GOT3 (cell line): ENCODE data around the gene FAM240A.

Experiments
- DNase-seq: peaks from one replicate; lab custom pipeline; 2025; ENCODE audit warnings: mixed read lengths; lab: John Stamatoyannopoulos, UW

The FAM240A gene

DNA sequence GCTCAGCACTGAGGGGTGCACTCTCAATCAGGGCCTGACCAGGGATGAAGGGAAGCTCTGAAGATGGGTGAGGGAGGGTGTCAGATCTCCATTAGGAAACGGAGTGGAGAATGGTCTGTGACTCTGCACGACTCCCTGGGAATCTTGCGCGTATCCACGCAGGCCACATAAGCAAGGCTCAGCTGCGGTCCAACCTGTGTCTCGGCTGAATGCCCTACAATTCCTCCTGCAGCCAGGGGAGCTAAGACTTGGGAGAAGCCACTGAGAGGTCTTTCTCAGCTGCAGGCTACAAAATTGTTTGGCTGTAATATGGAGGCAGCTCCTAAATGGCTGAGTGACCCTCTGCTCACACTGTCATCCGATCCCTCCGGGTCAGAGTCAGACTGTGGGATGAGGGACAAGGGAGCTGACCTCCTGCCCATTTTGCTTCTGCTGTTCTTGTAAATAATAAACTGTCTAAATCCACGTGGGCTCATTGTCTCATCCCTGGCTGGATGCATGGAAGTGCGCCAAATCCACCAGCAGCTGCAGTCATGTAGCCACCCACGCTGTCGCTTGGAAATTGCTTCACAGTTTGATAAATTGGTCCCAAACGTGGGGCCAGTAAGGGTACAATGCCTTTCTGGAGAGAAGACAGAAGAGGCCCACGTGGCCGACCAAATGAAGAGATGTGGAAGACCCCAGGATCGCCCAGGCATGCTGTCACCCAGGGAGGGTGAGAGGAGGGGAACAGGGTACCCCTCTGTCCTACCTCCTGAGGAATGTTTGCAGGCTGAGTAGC, 50.6 kb downstream of the FAM240A start:
- DNase-seq, result no peak

DNA sequence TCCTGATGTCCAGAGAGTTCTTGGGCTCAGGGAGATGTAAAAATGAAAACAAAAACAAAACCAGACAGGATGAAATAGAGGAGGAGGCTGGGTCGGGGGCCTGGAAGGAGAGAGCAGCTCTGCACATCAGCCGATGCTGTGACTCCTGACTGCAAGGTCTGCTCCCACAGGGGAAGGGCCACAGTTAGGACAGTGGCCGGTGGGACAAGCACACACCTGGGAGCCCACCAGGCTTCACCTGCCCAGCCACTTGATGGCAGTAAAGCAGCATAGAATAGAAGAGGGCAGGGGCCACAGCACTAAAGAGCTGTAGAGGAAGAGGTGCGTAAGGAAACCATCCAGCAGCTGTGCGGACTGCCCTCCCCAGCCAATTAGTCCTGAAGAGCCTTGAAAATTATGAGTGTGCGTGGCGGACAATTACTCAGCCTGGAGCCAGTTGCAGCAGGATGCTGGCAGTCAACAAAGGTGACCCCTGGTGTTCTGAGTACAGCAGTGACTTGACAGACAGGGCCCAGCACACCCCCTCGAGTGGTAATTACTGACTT, 51.3 kb downstream of the FAM240A start:
- no peak for DNase-seq

DNA sequence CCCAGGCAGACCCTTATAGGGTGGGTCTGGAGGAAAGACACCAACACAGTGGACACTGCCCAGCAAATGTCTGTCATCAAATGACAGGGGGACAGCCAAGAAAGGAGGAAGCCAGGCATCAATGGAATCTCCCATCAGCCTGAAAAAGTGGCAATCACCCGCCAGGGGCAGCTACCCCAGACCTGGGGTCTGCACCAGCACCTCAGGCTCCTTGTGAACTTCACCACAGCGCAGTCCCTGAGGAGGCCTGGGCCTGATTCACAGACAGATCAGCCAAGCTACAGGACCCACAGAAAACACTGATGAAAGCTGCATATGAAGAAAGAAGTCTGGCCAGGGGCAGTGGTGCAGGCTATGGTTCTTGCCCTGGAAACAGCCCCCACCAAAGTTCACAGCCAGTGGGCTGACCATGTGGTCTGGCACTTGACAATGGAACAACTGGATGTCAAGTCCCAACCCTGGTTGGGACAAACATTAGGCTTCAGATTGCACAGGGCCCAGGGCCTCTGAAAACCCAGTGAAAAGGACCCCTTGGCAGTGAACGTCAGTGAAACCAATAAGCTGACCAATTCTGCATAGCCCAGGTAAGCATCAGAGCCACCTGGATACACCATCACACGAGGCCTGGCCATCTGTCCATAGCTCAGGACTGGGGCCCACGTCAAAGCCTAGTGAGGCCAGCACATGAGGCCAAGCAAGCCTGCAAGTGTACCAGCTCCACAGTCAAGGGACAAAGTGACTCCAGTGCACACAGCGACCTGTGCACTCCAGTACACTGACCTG, 52.1 kb downstream of the FAM240A start:
- DNase-seq, result no peak

DNA sequence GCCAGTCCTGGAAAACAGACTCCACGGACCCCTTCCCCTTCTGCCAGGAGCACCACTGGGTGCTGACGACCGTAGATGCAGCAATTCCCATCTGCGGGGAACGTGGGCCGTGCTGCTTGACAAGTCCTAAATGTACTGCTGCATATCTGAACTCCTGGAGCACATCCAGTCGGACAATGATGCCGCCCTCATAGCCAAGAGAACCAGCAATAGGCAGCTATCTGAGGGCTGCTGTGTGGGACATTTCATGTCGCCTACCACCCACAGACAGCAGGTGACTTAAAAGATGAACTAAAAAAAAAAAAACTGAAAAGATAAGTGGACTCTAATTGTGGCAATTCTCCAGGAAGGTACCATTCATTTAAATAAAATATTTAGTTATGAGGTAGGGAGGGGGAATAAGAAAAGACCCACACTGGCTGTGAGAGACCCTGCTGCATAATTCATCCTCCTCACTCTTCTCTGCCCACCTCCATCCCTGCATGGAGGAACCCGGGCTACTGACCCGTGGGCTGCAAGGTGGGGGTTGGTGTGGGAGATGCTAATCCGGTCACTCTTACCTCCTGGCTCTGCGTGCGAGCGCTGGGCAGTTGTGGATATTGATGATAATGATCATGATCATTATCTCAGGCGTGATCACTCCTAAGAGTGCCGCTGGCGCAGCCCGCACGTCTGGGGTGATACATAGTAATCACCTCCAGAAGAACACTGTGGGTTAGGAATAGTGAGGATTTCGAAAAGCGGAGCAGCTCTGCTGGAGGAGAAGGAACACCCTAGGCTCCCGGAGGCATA, 52.8 kb downstream of the FAM240A start:
- DNase-seq, result no peak

- DNase-seq, result no peak
Observed at GRCh38 chr3:46665763-46666452, 53.6 kb downstream of the FAM240A start.

- no peak for DNase-seq
Observed at GRCh38 chr3:46666453-46666845, 54.1 kb downstream of the FAM240A start.

- DNase-seq, result no peak
Observed at GRCh38 chr3:46667061-46667621, 54.8 kb downstream of the FAM240A start.

DNA sequence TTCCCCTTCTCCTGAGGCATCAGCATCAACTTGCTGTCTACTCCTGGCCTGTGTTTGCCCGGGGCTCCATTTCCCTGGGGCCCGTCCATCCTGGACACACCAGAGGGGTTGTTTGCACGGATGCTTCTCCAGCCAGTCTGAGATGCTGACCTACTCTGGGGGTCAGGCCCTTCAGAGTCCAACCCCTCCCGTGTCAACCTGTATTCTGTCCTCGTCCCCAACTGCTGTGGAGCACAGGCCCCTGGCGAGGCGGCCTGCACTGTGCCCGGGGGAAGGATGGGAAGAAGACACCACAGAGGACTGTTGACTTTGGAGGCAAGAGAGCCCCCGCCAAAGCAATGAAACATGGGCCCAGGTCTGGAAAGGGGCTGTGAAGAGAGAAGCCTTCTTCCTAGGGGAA, 55.3 kb downstream of the FAM240A start:
- no peak for DNase-seq

GRCh38 chr3:46668116-46668515, 55.8 kb downstream of the FAM240A start:
- DNase-seq, result no peak

GRCh38 chr3:46668591-46668990, 56.3 kb downstream of the FAM240A start:
- DNase-seq, result no peak

GRCh38 chr3:46669191-46669999, 57.1 kb downstream of the FAM240A start:
- DNase-seq, result no peak

DNA sequence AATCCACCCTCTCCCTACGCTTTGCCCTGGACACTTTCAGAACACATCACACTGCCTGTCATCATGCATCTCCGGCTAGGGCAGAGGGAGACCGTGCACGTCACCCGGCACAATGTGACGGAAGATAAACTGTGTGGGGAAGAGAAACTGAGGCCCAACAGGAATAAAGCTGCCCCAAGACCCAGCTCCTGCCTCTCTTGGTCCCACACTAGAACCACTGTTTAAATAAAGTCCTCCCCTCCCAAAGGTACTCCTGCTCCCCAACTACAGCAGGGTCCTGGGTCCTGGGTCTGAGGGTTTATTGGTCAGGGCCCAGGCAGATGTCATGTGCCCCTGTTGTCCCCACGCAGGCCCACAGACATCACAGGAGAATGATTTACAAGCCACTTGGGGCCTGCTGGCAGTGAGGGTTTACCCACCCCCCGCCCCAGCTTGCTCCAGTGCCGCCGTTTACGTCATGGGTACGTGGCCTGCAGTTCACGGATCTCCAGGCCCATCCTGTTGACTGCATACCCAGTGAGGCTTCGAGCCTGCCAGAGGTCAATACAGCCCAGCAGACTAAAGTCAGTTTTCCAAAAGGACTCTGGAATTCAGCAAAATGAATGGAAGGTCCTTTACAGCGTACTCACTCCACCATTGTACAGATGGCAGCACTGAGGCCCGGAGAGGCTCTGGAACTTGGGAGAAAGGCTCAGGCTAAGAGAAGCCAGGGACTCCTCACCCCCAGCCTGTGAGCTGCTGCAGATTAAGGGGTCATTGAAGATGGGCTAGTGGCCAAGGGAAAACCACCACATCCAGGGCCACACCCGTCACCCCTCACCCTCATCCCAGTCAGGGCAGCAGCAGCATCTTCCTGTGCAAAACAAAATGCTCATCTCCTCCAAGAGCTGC, 57.9 kb downstream of the FAM240A start:
- DNase-seq, result no peak

GRCh38 chr3:46670891-46671427, 58.6 kb downstream of the FAM240A start:
- DNase-seq, result no peak

GRCh38 chr3:46671541-46672348, 59.4 kb downstream of the FAM240A start:
- no peak for DNase-seq

- no peak for DNase-seq
Observed at GRCh38 chr3:46672349-46672695, 60.0 kb downstream of the FAM240A start.

DNA sequence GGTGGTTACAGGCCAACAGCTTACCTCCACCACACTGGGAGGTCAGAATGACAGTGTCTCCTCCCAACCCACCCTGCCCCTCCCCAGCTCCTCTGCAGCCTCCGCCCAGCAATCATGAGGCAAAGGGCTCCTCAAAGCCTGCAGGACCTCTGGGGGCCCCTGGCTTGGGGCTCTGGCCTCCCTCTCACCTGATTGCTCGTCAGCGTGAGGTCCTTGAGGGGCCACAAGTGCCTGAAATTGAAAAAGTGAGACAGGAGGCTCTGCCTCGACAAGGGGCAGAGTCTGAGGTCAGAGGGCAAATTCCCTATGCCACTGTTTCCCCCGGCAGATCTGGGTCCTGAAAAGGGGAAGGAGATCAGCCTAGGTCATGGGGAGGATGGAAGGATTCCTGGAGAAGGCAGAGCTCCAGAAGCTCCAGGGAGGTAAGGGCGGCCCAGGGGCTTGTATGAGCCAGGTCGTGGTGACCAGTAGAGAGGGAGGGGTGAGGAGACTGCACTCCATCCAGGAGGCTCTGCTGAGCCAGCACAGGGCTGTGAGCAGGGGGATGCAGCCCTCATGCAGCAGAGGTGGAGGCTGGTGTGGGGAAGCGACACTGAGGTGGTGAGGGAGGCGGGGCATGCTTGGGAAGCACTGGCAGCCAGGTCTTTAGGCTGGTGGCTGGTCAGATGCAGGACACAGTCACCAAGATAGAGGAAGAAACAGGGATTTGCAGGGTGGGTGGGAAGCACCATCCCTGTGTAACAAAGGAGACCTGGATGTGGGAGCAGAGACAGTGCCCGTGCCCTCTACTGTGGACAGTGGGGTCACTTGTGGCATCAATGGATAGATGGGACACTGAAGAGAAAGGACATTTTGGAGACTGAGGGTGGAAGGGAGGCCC, 61.1 kb downstream of the FAM240A start:
- no peak for DNase-seq
